NCI-H446 treated with DMSO at 0.1 percent for 48 hours (cell line): ENCODE measurements around the gene ICAM2.

Source experiments
- DNase-seq: peaks from one replicate; lab custom pipeline; 2025; lab: John Stamatoyannopoulos, UW

Gene ICAM2

DNA sequence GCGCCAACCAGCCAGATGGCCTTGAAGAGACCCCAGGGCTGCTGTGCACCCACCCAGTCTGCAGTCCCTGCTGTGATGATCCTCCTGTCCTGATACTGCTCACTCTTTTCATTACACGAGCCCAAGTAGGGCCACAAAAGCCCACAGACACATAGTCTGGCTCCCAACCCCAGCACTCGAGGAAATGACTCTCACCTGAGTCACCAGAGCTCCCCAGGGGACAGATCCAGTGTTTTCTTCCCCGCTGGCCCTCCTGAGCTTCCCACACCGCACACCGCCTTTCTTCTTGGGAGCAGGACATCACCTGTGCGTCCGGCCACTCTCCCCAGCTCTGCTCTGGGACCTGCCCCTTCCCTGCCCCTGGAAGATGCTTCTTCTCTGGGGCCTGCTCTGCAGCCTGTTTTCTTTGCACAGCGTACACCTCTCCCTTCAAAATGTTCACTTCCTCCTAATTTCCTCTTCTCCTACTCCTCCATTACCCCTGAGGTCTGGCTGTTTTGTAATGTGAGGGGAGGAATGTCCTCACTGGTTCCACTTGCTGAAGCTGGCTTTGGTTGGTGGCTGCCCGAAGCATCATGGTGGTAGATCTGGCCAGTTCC, 45.7 kb downstream of the ICAM2 start:
- no peak for DNase-seq

DNA sequence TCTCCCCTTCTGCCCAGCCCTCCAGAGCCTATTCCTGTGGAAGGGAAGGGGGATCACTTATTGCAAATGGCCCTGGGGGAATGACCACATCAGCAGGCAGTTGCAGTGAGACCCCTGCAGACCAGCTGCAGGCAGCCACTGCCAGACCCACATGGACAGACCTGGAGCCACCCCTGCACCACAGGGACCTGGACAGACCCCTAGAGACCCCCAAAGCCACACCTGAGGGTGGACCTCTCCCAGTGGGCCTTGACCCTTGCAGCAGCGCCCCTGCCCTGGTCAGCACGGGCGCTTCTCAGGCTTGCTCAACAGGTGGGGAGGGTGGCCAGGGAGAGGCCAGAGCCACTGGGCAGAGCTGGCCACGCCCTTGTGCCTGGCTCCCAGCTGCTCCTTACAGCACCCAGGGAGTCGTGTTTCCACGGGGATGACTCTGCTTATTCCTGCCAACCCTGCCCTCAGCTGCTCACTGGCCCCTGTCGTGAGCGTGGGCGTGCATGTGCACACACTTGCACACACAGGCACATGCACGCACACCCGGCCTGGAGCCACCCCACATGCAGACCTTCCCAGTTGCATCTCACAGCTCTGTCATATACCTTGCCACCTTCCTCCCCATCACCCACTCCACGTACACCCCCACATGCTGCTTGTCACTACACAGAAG, 46.4 kb downstream of the ICAM2 start:
- DNase-seq = no peak

- DNase-seq = no peak
Measured at GRCh38 chr17:63973247-63973646, 47.2 kb downstream of the ICAM2 start.

DNA sequence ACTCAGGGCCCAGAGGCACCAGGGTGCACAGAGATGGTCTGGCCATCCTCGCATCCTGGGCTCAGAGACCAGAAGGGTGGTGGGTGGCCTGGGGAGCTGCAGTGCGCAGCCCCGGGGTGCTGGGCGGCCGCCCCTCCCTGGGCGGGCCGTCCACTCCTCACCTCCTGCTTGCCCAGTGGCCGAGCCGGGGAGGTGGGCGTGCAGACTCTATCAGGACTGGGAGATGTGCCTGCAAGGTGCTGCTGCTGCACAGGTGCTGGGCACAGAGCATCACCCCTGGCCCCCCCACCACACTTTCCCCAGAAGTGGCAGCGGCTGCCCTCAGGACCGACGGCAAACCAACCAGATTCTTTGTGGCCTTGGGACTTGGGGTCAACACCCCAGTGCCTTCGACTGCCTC, 47.6 kb downstream of the ICAM2 start, which contains the start of gene SCN4A:
TSS of gene SCN4A (minus strand) at position 123 of the 400 bp plus-strand sequence. CDS start at position 46, 77 bp downstream.
- no peak for DNase-seq

DNA sequence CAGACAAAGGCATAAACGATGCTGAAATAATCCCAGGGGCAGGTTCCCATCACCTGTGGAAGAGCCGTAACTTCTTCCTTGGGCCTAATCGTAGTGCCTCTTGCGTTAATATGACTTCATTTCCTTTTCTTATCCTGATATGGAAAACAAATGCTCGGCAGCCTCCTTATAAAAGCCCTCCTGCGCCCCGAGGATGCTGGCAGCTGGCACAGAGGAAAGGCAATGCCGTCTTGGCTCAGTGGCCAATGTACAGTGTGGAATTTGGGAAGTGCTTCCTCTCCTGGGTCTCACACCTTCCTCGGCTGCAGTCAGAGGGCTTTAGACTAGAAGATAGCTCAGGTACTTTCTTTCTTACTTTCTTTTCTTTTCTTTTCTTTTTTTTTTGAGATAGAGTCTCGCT, 51.2 kb downstream of the ICAM2 start:
- DNase-seq = no peak

DNA sequence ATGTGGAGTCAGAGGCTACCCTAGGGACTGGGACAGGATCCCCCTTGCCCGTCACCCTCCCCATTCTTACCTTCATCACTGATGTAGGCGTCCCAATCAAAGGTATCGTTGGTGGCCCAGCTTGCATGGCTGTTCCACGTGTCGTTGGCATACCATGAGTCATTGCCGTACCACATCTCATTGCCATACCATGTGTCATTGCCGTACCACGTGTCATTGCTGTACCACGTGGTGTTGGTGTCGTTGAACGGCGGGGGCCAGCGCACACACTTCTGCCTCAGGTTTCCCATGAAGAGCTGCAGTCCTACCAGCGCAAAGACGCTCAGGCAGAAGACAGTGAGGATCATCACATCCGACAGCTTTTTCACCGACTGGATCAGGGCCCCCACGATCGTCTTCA, 52.5 kb downstream of the ICAM2 start:
- no peak for DNase-seq

DNA sequence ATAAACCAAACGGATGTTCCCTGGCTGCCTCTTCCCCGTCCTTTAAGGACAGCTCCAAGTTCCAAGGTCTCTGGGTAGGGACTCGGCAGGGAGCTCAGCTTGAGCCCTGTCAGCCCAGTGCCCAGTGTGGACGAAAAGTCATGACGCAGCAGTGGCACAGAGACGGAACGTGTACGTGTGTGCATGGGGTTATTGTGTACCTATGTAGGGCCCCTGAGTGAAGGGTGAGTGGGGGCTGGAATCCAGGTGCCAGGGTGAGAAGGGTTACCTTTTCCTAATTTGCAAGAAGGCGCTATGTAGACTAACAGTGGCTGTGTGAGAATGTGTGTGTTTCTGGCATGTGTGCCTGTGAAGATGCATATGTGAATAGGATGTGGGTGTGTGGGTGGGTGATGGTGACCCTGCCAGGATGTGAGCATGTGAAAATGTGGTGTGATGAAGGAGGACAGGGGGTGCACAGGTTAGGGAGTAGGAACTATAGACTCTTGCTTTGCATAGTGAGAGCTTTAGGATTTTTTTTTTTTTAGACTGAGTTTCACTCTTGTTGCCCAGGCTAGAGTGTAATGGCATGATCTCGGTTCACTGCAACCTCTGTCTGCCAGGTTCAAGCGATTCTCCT, 53.7 kb downstream of the ICAM2 start:
- DNase-seq = no peak

- no peak for DNase-seq
Measured at GRCh38 chr17:63963123-63963522, 57.3 kb downstream of the ICAM2 start.

DNA sequence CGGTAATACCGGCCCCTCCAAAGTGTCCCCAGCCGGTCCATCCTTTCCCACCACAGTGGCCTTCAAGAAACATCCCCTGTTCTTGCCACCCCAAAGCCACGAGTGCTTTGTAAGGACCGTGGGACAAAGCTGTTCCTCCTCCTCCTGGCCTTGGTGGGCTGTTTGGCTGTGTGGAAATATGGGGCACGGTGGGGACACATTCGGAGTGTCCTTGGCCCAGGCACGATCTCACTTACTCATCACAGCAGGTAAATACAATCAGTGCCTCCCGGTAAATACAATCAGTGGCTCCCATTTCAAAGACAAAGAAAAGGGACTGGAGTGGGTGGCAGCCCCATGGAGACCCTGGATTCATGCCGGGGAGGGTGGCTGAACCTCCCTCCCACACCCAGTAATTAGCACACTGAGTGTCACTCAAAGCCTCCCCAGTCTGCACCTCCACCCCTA, 58.1 kb downstream of the ICAM2 start:
- no peak for DNase-seq

DNA sequence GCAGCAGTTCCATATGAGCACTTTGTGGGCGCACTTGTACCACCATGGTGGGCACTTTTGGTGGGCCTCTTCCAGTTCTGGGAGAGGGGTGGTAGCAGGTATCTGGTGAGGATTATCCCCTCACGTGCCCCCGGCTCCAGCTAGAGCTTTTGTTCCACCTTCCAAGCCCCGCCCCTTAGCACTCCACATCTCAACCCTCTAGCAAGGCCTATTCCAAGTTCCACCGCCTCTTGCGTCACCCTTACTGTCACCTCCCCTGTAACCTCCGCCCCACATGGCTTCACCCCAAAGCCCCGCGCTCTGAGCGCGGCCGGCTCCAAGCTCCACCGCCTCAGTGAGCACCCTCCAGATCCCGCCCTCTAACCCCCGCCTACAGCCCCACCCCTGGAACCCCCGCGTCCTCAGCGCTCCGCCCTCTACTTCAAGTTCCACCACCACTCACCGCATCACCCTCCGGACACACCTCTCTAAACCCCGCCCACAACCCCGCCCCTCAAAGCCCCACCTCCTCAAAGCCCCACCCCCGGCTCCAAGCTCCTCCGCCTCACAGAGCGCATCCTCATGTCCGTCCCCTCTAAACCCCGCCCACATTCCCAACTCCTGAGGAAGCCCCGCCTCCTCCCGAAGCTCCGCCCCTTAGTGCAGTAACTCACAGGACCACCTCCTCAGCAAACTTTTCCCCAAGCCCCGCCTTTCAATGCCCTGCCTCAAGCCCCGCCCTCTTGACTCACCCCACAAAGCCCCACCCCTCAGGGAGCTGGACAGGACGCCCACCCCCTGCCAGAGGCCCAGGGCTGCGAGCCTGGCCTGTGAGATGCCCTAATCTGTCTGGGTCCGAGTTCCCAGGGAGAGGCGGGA, 58.8 kb downstream of the ICAM2 start:
- DNase-seq = no peak

- no peak for DNase-seq
Measured at GRCh38 chr17:63960430-63960829, 60.0 kb downstream of the ICAM2 start.

DNA sequence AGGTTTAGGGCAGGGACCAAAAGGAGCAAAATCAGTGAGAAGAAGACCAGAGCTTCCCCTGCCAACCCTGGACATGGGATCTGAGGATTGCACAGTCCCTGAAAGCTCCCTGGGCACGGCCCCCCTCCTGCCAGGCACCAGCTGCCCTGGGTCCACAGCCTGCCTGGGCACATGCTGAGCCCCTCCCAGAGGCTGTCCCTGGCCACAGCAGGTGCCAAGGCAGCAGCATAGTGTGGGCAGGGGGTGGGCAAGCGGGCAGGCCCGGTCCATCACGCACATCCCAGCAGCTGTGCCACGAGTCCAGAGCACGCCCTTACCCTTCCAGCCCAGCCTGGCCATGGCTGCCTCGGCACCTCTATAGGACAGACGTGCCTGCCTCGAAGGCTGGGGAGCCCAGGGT, 60.4 kb downstream of the ICAM2 start:
- no peak for DNase-seq

- DNase-seq = no peak
Measured at GRCh38 chr17:63956296-63956920, 64.0 kb downstream of the ICAM2 start.

DNA sequence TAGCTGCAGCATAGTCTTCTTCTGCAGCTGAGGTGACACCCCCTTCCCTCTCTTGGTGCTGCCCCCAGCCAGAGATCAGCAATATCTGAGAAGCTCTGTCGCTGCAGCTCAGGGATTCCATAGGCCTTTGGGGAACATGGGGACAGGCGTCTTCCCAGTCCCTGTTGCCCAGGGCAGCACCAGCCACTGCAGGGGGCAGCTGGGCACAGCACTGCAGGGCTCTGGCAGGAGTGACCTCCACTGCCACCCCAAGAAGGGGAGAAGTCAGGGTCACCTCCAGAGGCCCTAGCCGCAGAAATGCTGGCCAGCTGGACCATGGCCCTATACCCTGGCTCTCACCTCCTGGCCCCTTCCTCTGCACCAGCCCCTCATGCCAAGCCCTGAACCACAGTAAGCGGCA, 64.6 kb downstream of the ICAM2 start:
- no peak for DNase-seq

DNA sequence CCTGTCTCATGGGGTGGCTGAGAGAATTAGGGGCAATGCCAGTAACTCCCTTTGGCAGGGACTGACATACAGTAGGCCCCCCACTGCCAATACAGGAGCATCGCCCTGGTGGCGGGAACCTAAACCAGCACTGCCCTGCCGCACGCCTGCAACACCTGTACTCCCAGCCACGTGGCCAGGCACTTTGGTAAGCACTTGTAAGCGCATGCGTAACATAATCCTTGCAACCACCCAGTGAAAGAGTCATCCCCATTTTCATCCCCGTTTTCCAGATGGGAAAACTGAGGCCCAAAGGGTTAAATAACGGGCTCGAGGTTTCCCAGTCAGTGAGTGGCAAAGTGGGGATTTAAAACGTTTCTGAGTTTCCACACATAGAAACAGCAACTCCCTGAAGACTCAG, 65.2 kb downstream of the ICAM2 start:
- DNase-seq = no peak

- DNase-seq = no peak
Measured at GRCh38 chr17:63954402-63955063, 65.9 kb downstream of the ICAM2 start.
